ENCODE measurements around the gene NFILZ.
A peak's percentile ranks its signal among the peaks of the same experiment; 100 is the strongest.

Gene NFILZ

DNA sequence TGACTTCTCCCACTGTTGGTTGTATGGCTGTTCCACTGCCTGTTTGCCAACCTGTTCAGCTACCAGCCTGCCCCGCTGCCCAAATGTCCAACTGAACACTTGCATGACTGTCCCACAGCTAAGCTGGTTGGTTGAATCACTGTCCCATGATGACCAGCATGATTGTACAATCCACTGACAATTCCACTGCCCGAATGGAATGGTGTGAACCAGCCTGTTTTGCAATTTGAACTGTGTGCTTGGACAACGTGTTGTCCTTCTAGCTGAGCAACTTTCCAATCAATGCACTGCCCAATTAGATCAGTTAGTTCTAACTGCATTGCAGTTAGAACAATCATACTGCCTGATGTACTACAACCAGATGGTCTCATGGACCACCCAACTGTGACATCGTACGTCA, 28.6 kb upstream of the NFILZ start:
- in situ Hi-C loops (cut with HindIII; ENCODE audit: low sequenced_read_pairs) = no loop called here
- no peak overlapping the region for H3K4me3 ChIP-seq (ENCODE audit: low read depth, low read length)
- no peak for DNase-seq (ENCODE audit: low read depth, low spot score)
- TF ChIP-seq, protein P1, sequence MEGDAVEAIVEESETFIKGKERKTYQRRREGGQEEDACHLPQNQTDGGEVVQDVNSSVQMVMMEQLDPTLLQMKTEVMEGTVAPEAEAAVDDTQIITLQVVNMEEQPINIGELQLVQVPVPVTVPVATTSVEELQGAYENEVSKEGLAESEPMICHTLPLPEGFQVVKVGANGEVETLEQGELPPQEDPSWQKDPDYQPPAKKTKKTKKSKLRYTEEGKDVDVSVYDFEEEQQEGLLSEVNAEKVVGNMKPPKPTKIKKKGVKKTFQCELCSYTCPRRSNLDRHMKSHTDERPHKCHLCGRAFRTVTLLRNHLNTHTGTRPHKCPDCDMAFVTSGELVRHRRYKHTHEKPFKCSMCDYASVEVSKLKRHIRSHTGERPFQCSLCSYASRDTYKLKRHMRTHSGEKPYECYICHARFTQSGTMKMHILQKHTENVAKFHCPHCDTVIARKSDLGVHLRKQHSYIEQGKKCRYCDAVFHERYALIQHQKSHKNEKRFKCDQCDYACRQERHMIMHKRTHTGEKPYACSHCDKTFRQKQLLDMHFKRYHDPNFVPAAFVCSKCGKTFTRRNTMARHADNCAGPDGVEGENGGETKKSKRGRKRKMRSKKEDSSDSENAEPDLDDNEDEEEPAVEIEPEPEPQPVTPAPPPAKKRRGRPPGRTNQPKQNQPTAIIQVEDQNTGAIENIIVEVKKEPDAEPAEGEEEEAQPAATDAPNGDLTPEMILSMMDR (IDR thresholded peaks at IDR 0.05; ENCODE audit: low read depth, low read length) = no peak

DNA sequence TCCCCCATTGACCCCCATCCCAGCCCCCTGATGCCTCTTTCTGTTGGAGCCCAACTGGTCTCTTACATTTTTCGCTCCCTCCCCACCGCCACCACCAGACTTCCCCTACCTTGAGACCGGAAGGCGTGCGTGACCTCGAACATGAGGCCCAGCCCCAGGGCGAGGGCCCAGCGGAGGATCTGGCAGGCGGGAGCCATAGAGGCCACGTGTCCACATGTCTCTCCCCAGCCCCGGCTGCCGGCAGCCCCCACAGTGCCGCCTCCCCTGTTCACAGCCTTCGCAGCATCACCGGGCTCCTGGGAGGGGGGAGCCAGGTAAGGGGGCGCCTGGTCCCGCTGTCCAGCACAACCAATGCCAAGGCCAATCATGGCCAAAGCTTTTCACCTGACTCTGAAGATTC, 24.9 kb upstream of the NFILZ start:
- DNase-seq (ENCODE audit: low read depth, low spot score) = no peak
- TF ChIP-seq, protein P1 (IDR thresholded peaks at IDR 0.05; ENCODE audit: low read depth, low read length) = no peak
- in situ Hi-C loops (cut with HindIII; ENCODE audit: low sequenced_read_pairs) = no loop called here
- H3K4me3 ChIP-seq (ENCODE audit: low read depth, low read length) = no peak overlapping the region

DNA sequence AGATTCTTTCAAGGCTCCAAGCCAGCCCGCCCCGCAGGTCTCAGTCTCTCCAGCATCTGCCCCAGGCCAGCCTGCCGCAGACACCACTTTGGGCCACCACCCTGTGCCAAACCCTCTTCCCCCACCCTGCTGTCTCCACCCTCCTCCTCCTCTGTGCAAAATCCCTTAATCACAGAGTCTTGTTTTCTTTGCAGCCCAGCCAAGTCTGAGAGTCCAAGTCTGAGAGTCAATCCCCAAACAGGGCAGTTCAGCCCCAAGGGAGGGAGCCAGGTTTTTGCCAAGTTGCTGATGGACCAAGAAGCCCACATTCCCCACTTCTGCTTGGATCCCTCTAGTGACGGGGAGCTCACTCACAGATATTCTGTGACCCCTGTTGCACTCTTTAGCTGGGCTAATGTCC, 23.0 kb upstream of the NFILZ start:
- TF ChIP-seq, protein P1 (IDR thresholded peaks at IDR 0.05; ENCODE audit: low read depth, low read length) = no peak
- no peak overlapping the region for H3K4me3 ChIP-seq (ENCODE audit: low read depth, low read length)
- DNase-seq (ENCODE audit: low read depth, low spot score) = peak; percentile 62
- in situ Hi-C loops (cut with HindIII; ENCODE audit: low sequenced_read_pairs) = no loop called here

DNA sequence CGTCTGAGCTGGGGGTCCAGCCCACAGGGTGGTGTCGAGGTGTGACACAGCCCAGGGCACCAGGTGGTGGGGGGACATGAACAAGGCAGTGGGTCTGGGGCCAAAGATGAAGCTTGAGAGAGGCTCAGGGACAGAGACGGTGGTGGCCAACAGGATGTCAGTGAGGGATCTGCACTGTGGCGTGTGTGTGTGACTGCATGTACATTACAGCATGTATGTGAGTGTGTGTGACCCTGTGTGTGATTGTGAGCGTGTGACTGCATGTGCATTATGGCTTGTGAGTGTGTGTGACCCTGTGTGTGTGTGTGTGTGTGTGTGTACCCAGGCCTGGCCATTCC, 21.5 kb upstream of the NFILZ start:
- no peak for DNase-seq (ENCODE audit: low read depth, low spot score)
- TF ChIP-seq, protein P1 (IDR thresholded peaks at IDR 0.05; ENCODE audit: low read depth, low read length) = no peak
- in situ Hi-C loops (cut with HindIII; ENCODE audit: low sequenced_read_pairs) = no loop called here
- peak overlapping the region; percentile 69 for H3K4me3 ChIP-seq (ENCODE audit: low read depth, low read length)

DNA sequence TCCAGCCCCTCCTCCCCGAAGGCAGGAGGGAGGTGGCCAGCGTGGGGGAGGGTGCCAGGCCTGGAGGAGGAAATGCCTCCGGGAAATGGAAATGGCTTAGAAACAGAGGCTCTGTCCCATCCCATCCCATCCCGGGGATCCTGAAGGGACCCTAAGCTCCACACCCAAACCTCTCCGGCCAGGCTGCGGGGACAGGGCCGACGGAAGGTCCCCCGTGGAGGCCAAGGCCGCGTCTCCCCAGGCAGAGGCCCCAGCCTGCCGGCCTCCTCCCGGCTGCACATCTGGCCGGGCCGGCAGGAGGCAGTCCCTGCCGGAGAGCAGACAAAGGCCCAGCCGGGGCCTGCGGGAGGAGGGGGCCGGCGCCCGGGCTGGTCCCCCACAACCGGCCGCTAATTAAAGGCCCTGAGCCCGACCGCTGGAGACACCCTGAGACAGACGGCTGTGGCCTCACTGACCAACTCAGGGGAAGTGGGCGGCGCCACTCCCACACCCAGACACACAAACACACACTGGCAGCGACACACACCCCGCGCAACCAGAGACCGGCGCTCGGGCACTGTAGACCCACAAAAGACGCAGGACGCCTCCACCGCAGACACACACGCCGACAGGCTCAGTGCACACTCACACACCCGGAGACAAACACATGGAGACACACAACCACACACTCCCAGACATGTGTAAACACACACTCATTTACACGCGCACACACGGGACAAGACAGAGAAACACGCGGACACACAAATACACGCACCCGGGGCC, 21.0 kb upstream of the NFILZ start:
- in situ Hi-C loops (cut with HindIII; ENCODE audit: low sequenced_read_pairs) = no loop called here
- TF ChIP-seq, protein P1 (IDR thresholded peaks at IDR 0.05; ENCODE audit: low read depth, low read length) = peak; percentile 51
- peak; percentile 80 for DNase-seq (ENCODE audit: low read depth, low spot score)
- H3K4me3 ChIP-seq (ENCODE audit: low read depth, low read length) = peak overlapping the region; percentile 69

DNA sequence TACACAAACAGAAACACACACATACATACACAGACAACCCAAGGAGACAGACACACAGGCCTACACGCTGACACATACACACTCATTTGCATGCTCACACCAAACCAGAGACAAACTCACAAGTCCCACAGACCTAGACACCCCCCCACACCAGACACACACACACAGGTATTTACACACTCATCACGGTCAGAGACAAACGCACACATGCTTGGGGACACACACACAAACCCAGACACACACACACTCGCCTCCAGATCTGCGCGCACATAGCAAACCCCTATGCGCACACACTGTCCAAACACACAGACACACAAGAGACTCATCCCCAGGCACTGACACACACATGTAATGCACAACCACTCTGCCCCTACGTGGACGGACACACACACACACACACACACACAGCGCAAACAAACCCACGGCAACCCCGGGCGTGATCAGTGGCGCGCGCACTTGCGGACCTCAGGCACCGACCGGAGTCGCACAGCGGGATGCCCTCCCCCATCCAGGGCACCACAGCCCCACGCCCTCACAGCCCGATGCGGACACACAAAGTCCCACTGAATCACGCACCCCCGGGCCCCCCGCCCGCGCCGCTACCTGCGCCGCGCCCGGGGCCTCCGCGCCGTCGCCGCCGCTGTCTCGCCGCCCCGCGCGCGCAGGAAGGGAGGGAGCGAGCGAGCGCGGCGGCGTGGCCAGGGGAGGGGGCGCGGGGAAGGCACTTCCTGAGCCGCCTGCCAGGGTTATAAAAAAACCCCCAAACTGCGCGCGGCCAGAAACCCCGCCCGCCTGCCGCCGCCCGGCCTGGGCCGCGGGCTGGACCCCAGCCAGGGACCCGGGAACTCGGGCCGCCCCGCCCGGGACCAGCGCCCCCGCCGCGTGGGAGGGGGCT, 20.1 kb upstream of the NFILZ start, which contains the start of gene ADAMTS10:
Gene ADAMTS10, minus strand, starts transcription at position 675 of the 895 bp plus-strand sequence. CDS start 5,005 bp downstream, outside the sequence.
- in situ Hi-C loops (cut with HindIII; ENCODE audit: low sequenced_read_pairs) = no loop called here
- H3K4me3 ChIP-seq (ENCODE audit: low read depth, low read length) = peak within 1 kb of the TSS; percentile 69
- TF ChIP-seq, protein P1 (IDR thresholded peaks at IDR 0.05; ENCODE audit: low read depth, low read length) = no peak
- DNase-seq (ENCODE audit: low read depth, low spot score) = peak; percentile 59
